ENCODE results near the gene SH2B3. TPM values are rescaled to one million over a fixed set of nuclear protein-coding genes. Genes with fewer than 3 reads are reported as not detected.
A peak's percentile ranks its signal among the peaks of the same experiment; 100 is the strongest.

The SH2B3 gene
- total RNA-seq, 1 donor from 2014 or later = 50.7 TPM

GRCh38 chr12:111451232-111451631 is 45.5 kb downstream of the SH2B3 start:
- Mint-ChIP-seq H3K36me3 (ENCODE audit: low read depth) (peaks cover 83% of the 10 kb centered on the region), H3K9me3 (no peaks in the 10 kb centered on the region), H3K4me3 (no peak overlapping the region), H3K27ac (peak overlapping the region; percentile 6), H3K4me1 (peaks cover 33% of the 10 kb centered on the region), H3K27me3 (no peaks in the 10 kb centered on the region)
- POLR2A ChIA-PET = interaction anchor here (0.6 to 4.0 kb wide), 9 partner anchors 11 to 54 kb away, joined by 3 to 45 read pairs (median 4); no protein-coding TSS in a partner anchor
- TF ChIP-seq CTCF (IDR thresholded peaks at IDR 0.05) = no peak
- no peak for ATAC-seq (ENCODE audit: low read depth)
- CTCF ChIA-PET = interaction anchor here (1.0 to 12.1 kb wide), 25 partner anchors 9 to 362 kb away, joined by 3 to 522 read pairs (median 7); partner anchors contain the start of gene SH2B3
- intact Hi-C loops (cut with micrococcal nuclease) = loop anchor here (1.0 to 2.0 kb wide), 5 partner anchors 16 to 120 kb away; no protein-coding TSS in a partner anchor
- DNase-seq = no peak

- ATAC-seq (ENCODE audit: low read depth) = peak; percentile 62
- H3K36me3 Mint-ChIP-seq (ENCODE audit: low read depth) = peaks cover 79% of the 10 kb centered on the region
- no peak overlapping the region for H3K27ac Mint-ChIP-seq
- peaks cover 28% of the 10 kb centered on the region for H3K4me1 Mint-ChIP-seq
- no peaks in the 10 kb centered on the region for H3K27me3 Mint-ChIP-seq
- CTCF ChIA-PET = interaction anchor here (0.7 to 12.1 kb wide), 30 partner anchors 9 to 361 kb away, joined by 3 to 522 read pairs (median 6); partner anchors contain the start of gene SH2B3
- POLR2A ChIA-PET = interaction anchor here (0.6 to 4.0 kb wide), 11 partner anchors 8 to 201 kb away, joined by 3 to 45 read pairs (median 4); no protein-coding TSS in a partner anchor
- H3K4me3 Mint-ChIP-seq = no peak overlapping the region
- no peak for DNase-seq
- TF ChIP-seq CTCF (IDR thresholded peaks at IDR 0.05) = peak; percentile 24
- intact Hi-C loops (cut with micrococcal nuclease) = loop anchor here (1.0 to 2.0 kb wide), 5 partner anchors 17 to 120 kb away; no protein-coding TSS in a partner anchor
- no peaks in the 10 kb centered on the region for H3K9me3 Mint-ChIP-seq
These were observed 46.0 kb downstream of the SH2B3 start for GRCh38 chr12:111451649-111452129.

GRCh38 chr12:111453071-111453989 is 47.6 kb downstream of the SH2B3 start:
- DNase-seq = no peak
- no peak for TF ChIP-seq CTCF (IDR thresholded peaks at IDR 0.05)
- peak overlapping the region; percentile 14 for H3K27ac Mint-ChIP-seq
- peaks cover 16% of the 10 kb centered on the region for H3K4me1 Mint-ChIP-seq
- H3K36me3 Mint-ChIP-seq (ENCODE audit: low read depth) = peaks cover 74% of the 10 kb centered on the region
- no peaks in the 10 kb centered on the region for H3K27me3 Mint-ChIP-seq
- ATAC-seq (ENCODE audit: low read depth) = no peak
- POLR2A ChIA-PET = interaction anchor here (1.8 kb wide), 1 partner anchor 49 kb away, joined by 4 read pairs; no protein-coding TSS in a partner anchor
- CTCF ChIA-PET = interaction anchor here (1.5 to 12.1 kb wide), 3 partner anchors 9 to 76 kb away, joined by 3 to 522 read pairs (median 12); partner anchors contain the start of gene SH2B3
- H3K4me3 Mint-ChIP-seq = no peak overlapping the region
- H3K9me3 Mint-ChIP-seq = no peaks in the 10 kb centered on the region
- intact Hi-C loops (cut with micrococcal nuclease) = no loop called here

- no peak for ATAC-seq (ENCODE audit: low read depth)
- no peaks in the 10 kb centered on the region for H3K27me3 Mint-ChIP-seq
- H3K4me1 Mint-ChIP-seq = peaks cover 6% of the 10 kb centered on the region
- H3K4me3 Mint-ChIP-seq = no peak overlapping the region
- DNase-seq = no peak
- ChIA-PET POLR2A (interaction anchor here (1.8 kb wide), 1 partner anchor 50 kb away, joined by 4 read pairs; no protein-coding TSS in a partner anchor), CTCF (interaction anchor here (1.2 to 12.1 kb wide), 3 partner anchors 10 to 55 kb away, joined by 3 to 522 read pairs (median 3); partner anchors contain the start of gene SH2B3)
- peaks cover 65% of the 10 kb centered on the region for H3K36me3 Mint-ChIP-seq (ENCODE audit: low read depth)
- intact Hi-C loops (cut with micrococcal nuclease) = no loop called here
- no peak for TF ChIP-seq CTCF (IDR thresholded peaks at IDR 0.05)
- H3K9me3 Mint-ChIP-seq = no peaks in the 10 kb centered on the region
- H3K27ac Mint-ChIP-seq = no peak overlapping the region
These were observed 48.6 kb downstream of the SH2B3 start for GRCh38 chr12:111454311-111454710.
